Sigmoid colon (tissue), 4 donors: ENCODE measurements around the gene SIM2.

Source experiments
- EP300 ChIP-seq, 4 donors: sonication (generic); formaldehyde crosslinking; IDR thresholded peaks; one replicate each; pipeline ENCODE4 v1.6.1; 2017; ENCODE audit warnings: antibody characterized with exemption in 4 of 4
- POLR2A ChIP-seq, 2 donors: fragments of 450-650 bp; IDR thresholded peaks; one replicate each; pipeline ENCODE4 v1.6.1; 2016; ENCODE audit warnings: antibody characterized with exemption in 2 of 2, mild to moderate bottlenecking in 2 of 2, moderate library complexity in 2 of 2
- TF ChIP-seq, protein P1 (sequence below), 4 experiments: fragments of 450-650 bp in 3 of 4; fragments of 200-600 bp in 1 of 4; IDR thresholded peaks; one replicate each; pipeline ENCODE4 v1.5.1; 2016 to 2019; ENCODE audit warnings: antibody characterized with exemption in 4 of 4, mild to moderate bottlenecking in 3 of 4, moderate library complexity in 2 of 4

DNA sequence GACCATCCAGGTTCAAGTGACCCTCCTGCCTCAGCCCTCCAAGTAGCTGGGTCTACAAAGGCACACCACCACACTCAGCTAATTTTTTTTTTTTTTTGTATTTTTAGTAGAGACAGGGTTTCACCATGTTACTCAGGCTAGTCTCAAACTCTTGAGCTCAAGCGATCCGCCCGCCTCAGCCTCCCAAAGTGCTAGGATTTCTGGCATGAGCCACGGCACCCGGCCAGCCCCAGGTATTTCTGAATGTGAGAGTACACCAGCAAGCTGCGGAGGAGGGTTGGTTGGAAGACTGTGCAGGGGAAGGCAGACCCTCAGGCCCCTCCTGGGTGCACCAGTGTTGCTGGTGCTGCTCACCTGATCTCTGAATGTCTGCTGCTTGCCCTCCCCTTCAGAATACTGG lies 33.1 kb upstream of the SIM2 start:
- TF ChIP-seq, protein P1, sequence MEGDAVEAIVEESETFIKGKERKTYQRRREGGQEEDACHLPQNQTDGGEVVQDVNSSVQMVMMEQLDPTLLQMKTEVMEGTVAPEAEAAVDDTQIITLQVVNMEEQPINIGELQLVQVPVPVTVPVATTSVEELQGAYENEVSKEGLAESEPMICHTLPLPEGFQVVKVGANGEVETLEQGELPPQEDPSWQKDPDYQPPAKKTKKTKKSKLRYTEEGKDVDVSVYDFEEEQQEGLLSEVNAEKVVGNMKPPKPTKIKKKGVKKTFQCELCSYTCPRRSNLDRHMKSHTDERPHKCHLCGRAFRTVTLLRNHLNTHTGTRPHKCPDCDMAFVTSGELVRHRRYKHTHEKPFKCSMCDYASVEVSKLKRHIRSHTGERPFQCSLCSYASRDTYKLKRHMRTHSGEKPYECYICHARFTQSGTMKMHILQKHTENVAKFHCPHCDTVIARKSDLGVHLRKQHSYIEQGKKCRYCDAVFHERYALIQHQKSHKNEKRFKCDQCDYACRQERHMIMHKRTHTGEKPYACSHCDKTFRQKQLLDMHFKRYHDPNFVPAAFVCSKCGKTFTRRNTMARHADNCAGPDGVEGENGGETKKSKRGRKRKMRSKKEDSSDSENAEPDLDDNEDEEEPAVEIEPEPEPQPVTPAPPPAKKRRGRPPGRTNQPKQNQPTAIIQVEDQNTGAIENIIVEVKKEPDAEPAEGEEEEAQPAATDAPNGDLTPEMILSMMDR (IDR thresholded peaks at IDR 0.05), result no peak
- no peak for TF ChIP-seq POLR2A (IDR thresholded peaks at IDR 0.05)
- TF ChIP-seq EP300 (IDR thresholded peaks at IDR 0.05), result no peak
